Fibroblast of mammary gland (primary cell): Measurements from ENCODE around the gene SYNDIG1.

Experiments used
- DNase-seq: peaks from one replicate; pipeline ENCODE4 v3.0.0-alpha.2; 2010; ENCODE audit warnings: low read depth
- H3K4me3 ChIP-seq: 2 replicates; pipeline ENCODE4 v1.5.1; 2011; ENCODE audit warnings: low read depth, mild to moderate bottlenecking, low read length, moderate library complexity; ENCODE audit not compliant: control insufficient read depth
- TF ChIP-seq, protein P1 (sequence below): conservative IDR thresholded peaks from 2 replicates; pipeline ENCODE4 v1.5.1; 2011; ENCODE audit warnings: low read depth, low read length, inconsistent platforms; ENCODE audit not compliant: control insufficient read depth, insufficient read depth

Gene SYNDIG1

DNA sequence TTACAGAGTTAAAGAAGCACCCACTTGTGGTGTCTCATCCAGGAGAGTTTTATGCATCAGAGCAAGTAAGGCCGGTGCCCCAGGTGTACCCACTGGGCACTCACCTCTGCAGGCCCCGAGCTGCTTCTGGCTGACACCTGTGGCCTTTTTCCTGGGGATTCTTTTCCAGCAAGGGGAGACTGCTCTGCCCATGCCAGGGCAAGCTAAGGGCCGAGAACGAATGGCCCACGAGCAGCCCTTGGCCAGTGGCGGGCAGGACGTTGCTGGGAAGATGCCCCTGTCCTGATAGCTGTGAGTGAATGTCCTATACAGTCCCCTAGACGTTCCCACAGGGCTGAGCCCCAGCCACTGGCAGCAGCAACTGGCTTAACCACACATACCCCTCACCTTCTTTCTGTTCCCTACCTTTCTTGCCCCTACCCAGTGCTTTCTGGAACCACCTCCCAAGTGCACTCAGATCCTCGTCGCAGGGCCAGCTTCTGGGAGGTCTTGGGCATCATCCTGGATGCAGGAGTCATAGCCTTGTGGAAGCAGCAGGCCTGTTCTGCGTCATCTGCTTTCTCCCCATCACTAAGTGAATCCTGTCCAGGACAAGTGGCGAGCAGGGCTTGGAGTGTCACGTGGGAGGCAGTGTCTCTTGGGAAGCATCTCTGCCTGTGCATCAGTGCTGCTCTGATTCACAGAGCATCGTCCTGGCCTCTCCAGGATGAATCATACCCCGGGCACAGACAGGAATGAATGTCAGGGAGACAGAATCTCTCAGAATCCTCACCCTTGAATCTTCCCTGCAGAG lies 32.5 kb downstream of the SYNDIG1 start:
- H3K4me3 ChIP-seq, result no peak overlapping the region
- TF ChIP-seq, protein P1, sequence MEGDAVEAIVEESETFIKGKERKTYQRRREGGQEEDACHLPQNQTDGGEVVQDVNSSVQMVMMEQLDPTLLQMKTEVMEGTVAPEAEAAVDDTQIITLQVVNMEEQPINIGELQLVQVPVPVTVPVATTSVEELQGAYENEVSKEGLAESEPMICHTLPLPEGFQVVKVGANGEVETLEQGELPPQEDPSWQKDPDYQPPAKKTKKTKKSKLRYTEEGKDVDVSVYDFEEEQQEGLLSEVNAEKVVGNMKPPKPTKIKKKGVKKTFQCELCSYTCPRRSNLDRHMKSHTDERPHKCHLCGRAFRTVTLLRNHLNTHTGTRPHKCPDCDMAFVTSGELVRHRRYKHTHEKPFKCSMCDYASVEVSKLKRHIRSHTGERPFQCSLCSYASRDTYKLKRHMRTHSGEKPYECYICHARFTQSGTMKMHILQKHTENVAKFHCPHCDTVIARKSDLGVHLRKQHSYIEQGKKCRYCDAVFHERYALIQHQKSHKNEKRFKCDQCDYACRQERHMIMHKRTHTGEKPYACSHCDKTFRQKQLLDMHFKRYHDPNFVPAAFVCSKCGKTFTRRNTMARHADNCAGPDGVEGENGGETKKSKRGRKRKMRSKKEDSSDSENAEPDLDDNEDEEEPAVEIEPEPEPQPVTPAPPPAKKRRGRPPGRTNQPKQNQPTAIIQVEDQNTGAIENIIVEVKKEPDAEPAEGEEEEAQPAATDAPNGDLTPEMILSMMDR, result no peak
- peak; percentile 98 for DNase-seq

DNA sequence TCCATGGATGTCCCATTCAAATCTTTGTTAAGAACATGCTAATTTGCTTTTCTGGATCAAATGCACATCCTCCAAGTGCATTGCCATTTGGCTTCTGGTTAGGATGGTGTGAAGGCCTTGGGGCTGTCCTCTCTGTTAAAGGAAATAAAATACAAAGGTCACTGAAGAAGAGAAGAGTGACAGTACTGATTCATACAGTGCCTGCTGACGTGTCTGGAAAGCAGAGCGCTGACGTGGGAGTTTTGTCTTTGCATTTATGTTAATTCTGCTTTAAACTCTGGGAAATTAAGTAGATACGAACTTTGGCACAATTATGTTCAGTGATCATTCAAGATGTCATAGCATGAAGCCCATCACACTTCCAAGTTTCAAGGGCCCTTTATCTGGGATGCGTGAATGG lies 33.2 kb downstream of the SYNDIG1 start:
- peak; percentile 83 for DNase-seq
- no peak overlapping the region for H3K4me3 ChIP-seq
- TF ChIP-seq, protein P1, result no peak

DNA sequence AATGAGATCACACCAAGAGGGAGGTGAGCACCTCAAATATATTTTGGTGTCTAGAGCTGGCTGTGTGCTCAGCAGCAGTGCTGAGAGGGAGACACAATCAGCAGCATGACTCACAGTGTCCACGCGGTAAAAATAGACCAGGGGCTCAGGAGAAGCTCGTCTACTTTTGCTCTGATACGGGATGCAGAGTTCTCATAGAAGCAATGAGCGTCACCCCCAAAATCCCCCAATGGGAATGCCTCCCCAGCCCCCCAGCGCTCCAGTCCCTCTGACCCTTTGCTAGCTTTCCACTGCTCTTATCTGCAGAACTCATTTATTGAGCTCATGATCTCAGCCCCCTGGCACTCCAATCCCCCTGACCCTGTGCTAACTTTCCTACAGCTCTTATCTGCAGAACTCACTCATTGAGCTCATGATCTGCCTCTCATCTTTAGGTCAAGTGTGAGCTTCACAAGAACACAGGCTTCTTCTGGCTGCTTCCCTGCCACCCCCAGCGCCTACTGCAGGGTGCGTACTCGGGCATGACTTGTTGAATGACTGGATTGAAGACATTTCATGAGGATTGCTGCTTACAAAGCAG lies 34.0 kb downstream of the SYNDIG1 start:
- peak; percentile 68 for DNase-seq
- TF ChIP-seq, protein P1, result no peak

DNA sequence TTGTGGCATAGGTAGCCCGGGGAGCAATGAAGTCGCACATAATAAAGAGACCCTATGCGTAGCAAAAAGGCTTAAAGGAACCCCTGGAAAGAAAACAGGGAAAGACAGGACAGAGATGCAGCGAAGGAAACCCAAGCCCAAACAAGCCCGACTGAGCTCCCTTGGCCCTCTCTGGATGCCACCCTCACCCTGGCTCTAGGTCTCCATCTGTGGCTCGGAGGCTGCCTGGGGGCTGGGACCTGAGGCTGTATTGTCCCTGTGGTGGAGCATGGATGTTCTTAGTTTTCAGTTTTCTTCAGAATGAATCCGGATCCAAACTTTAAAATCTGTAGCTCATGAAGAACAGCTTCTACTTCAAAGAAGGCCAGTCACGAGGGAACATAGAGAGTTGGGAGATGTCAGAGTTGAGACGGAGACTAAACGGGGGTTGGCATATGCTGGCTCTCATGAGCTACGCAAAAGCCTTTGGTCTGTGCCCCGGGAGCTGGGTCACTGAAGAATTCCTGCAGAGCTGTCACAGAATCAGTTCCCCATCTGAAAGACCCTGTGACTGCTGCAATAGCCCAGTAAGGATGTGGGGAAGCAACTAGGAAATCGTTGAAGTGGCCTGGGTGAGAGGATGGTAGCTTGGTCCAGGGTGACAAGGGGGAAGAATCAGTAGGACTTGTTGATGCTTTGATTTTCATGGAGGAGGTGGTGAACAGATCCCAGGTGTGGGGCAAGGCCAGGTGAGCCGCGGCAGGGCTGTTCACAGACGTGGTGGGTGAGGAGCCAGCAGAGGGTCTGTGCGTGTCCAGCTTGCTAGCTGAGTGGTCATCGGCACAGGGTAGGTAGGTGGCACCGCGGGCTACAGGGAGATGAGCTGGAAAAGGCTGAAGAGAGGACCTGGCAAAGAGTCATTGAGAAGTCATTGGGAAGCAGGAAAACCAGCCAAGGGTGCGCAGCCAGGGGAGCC lies 35.2 kb downstream of the SYNDIG1 start:
- DNase-seq, result no peak
- TF ChIP-seq, protein P1, result no peak
- no peak overlapping the region for H3K4me3 ChIP-seq

More for the DNA sequence above, 34.0 kb downstream of the SYNDIG1 start:
- no peak overlapping the region for H3K4me3 ChIP-seq

DNA sequence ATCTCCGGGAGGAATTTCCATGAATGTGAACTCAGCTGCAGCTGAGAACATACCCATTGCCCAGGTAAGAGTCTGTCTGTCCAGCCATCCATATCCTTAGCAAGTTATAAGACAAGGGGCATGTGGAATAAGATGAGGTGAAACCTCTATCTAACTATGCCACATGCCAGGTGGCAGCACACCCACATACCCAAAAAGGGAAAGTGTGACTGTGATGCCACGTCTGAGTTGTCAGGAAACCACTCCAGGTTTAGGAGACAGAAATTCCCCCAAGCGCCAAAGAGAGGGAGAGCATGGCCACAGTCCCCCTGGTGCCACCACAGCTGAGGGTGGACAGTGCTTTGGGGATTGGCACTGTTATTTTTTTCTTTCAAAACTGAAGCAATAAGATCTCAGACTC lies 36.7 kb downstream of the SYNDIG1 start:
- no peak overlapping the region for H3K4me3 ChIP-seq
- no peak for DNase-seq
- TF ChIP-seq, protein P1, result no peak

DNA sequence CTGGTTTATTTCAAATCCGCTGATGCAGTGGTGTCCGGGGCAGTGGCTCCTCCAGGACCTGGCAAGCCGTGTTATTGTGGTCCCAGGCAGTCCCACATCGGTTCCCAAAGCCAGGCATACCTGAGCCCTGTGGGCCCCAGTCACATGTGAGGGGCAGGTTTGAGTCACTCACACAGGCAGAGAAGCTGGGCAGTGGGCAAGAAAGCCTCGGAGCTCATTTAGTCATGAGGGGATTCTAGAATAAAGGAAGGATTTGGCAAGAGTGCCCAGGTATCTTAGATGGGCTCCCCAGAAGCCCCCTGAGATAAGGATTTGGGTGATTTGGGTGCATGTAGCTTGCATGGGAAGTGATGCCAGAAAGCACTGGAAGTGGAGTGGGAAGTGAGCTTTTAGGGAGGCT lies 37.3 kb downstream of the SYNDIG1 start:
- H3K4me3 ChIP-seq, result no peak overlapping the region
- TF ChIP-seq, protein P1, result no peak
- no peak for DNase-seq
